H1 (cell line): ENCODE data around the gene CAVIN1. TPM values are rescaled to one million over a fixed set of nuclear protein-coding genes. Genes with fewer than 3 reads are reported as not detected.

Experiments used
- CTCF ChIA-PET: fragments of 300-600 bp; sonication (Branson Sonifier 250); formaldehyde crosslinking; loops from one replicate; lab custom pipeline; 2021; ENCODE audit not compliant: partially characterized antibody; lab: Charles Lee
- POLR2A ChIA-PET: fragments of 300-600 bp; sonication (Branson Sonifier 250); formaldehyde crosslinking; loops from one replicate; lab custom pipeline; 2021; ENCODE audit warnings: inconsistent platforms; ENCODE audit not compliant: partially characterized antibody; lab: Charles Lee
- DNase-seq, 2 experiments: peaks; one replicate each; pipeline versions ENCODE4 v3.0.0 to v3.0.0-alpha.2; 2010 to 2022; ENCODE audit warnings: low spot score in 2 of 2, low read depth in 1 of 2, mixed read lengths in 1 of 2
- FAIRE-seq: peaks from 2 replicates; lab custom pipeline; 2011; peaks lifted over from hg19 to GRCh38; lab: Jason Lieb, UNC
- H2AFZ ChIP-seq: 2 replicates; pipeline ENCODE4 v1.8.1; 2012; ENCODE audit warnings: low read length, inconsistent platforms
- H2AK5ac ChIP-seq: 2 replicates; pipeline ENCODE4 v1.6.1; 2013; ENCODE audit warnings: low read depth, low read length
- H2BK120ac ChIP-seq: replicated peaks from 2 replicates; pipeline ENCODE3; 2013; ENCODE audit warnings: low read depth, low read length, inconsistent platforms
- H2BK12ac ChIP-seq: 2 replicates; pipeline ENCODE4 v1.6.1; 2013; ENCODE audit warnings: low read depth, low read length
- H2BK15ac ChIP-seq: 2 replicates; pipeline ENCODE4 v1.6.1; 2013; ENCODE audit warnings: low read length
- H2BK20ac ChIP-seq: 2 replicates; pipeline ENCODE4 v1.6.1; 2013; ENCODE audit warnings: low read length
- H2BK5ac ChIP-seq: 2 replicates; pipeline ENCODE4 v1.6.1; 2013; ENCODE audit warnings: low read depth, low read length
- H3K14ac ChIP-seq: 2 replicates; pipeline ENCODE4 v1.6.1; 2013; ENCODE audit warnings: inconsistent platforms; ENCODE audit not compliant: insufficient read length
- H3K18ac ChIP-seq: 2 replicates; pipeline ENCODE4 v1.6.1; 2013; ENCODE audit warnings: low read length; ENCODE audit errors: extremely low read depth
- H3K23ac ChIP-seq: 2 replicates; pipeline ENCODE4 v1.6.1; 2013; ENCODE audit warnings: inconsistent platforms; ENCODE audit not compliant: insufficient read length
- H3K23me2 ChIP-seq: 2 replicates; pipeline ENCODE4 v1.6.1; 2013; ENCODE audit warnings: low read depth, low read length
- H3K27ac ChIP-seq: 2 replicates; pipeline ENCODE4 v1.6.1; 2011; ENCODE audit warnings: low read depth, low read length, inconsistent platforms
- H3K27me3 ChIP-seq, 4 experiments: replicated peaks in 1 of 4; 1 replicate in 1 of 4; 2 replicates in 3 of 4; pipeline versions ENCODE4 v1.6.1 to v1.8.1; 2011 to 2013; ENCODE audit warnings: low read length in 3 of 4, mild to moderate bottlenecking in 3 of 4, inconsistent platforms in 2 of 4, mixed read lengths in 2 of 4, moderate library complexity in 1 of 4; ENCODE audit not compliant: control insufficient read depth in 3 of 4, insufficient read depth in 3 of 4; ENCODE audit errors: extremely low read depth in 1 of 4
- H3K36me3 ChIP-seq, 4 experiments: 2 replicates each; pipeline versions ENCODE4 v1.6.1 to v1.8.1; 2011 to 2013; ENCODE audit warnings: mild to moderate bottlenecking in 4 of 4, low read length in 3 of 4, moderate library complexity in 2 of 4, control low read depth in 1 of 4, inconsistent platforms in 1 of 4; ENCODE audit not compliant: insufficient read depth in 4 of 4, control insufficient read depth in 2 of 4
- H3K4ac ChIP-seq: replicated peaks from 2 replicates; pipeline ENCODE3; 2013; ENCODE audit warnings: low read length, low read depth, mixed read lengths, inconsistent platforms; ENCODE audit not compliant: insufficient read length
- H3K4me1 ChIP-seq, 4 experiments: replicated peaks in 1 of 4; 1 replicate in 1 of 4; 2 replicates in 3 of 4; pipeline versions ENCODE4 v1.6.1 to v1.8.1; 2011 to 2013; ENCODE audit warnings: low read length in 3 of 4, inconsistent platforms in 2 of 4, mixed read lengths in 1 of 4; ENCODE audit not compliant: insufficient read depth in 4 of 4, control insufficient read depth in 3 of 4
- H3K4me2 ChIP-seq, 2 experiments: 2 replicates each; pipeline versions ENCODE4 v1.6.1 to v1.8.1; 2011 to 2013; ENCODE audit warnings: low read depth in 2 of 2, low read length in 2 of 2, control low read depth in 1 of 2, inconsistent platforms in 1 of 2, mild to moderate bottlenecking in 1 of 2; ENCODE audit not compliant: insufficient read depth in 1 of 2
- H3K4me3 ChIP-seq, 4 experiments: fragments of 200-600, 300-600 bp in 1 of 4; sonication (generic), shearing (Covaris generic), sonication (Bioruptor Twin) in 1 of 4; 2 replicates each; pipeline versions ENCODE4 v1.5.1 to v1.8.1; 2011 to 2016; ENCODE audit warnings: low read length in 4 of 4, low read depth in 3 of 4, control low read depth in 2 of 4, inconsistent platforms in 2 of 4, mild to moderate bottlenecking in 2 of 4, mixed read lengths in 1 of 4, moderate library complexity in 1 of 4; ENCODE audit not compliant: insufficient read depth in 2 of 4; ENCODE audit errors: extremely low read depth in 1 of 4
- H3K56ac ChIP-seq: replicated peaks from 2 replicates; pipeline ENCODE3; 2013; ENCODE audit warnings: low read depth, mild to moderate bottlenecking, mixed read lengths, low read length, inconsistent platforms; ENCODE audit not compliant: insufficient read length
- H3K79me1 ChIP-seq: 2 replicates; pipeline ENCODE4 v1.6.1; 2013; ENCODE audit warnings: low read depth, low read length, control low read depth
- H3K79me2 ChIP-seq, 2 experiments: 2 replicates each; pipeline versions ENCODE4 v1.6.1 to v1.8.1; 2012 to 2013; ENCODE audit warnings: low read length in 2 of 2, mild to moderate bottlenecking in 2 of 2, inconsistent platforms in 1 of 2; ENCODE audit not compliant: insufficient read depth in 2 of 2, control insufficient read depth in 1 of 2
- H3K9ac ChIP-seq, 4 experiments: replicated peaks in 1 of 4; 1 replicate in 1 of 4; 2 replicates in 3 of 4; pipeline versions ENCODE4 v1.6.1 to v1.8.1; 2011 to 2013; ENCODE audit warnings: low read depth in 3 of 4, low read length in 3 of 4, control low read depth in 2 of 4, mild to moderate bottlenecking in 2 of 4, moderate library complexity in 2 of 4, inconsistent platforms in 1 of 4; ENCODE audit errors: extremely low read depth in 1 of 4
- H3K9me3 ChIP-seq, 2 experiments: 2 replicates each; pipeline versions ENCODE4 v1.6.1 to v1.8.1; 2012 to 2013; ENCODE audit warnings: mild to moderate bottlenecking in 2 of 2, moderate library complexity in 2 of 2, control low read depth in 1 of 2, inconsistent platforms in 1 of 2, low read depth in 1 of 2, low read length in 1 of 2, mixed read lengths in 1 of 2; ENCODE audit not compliant: insufficient read depth in 2 of 2
- H4K20me1 ChIP-seq, 2 experiments: replicated peaks in 1 of 2; 2 replicates each; pipeline versions ENCODE3 to v1.8.1; 2011 to 2013; ENCODE audit warnings: inconsistent platforms in 2 of 2, low read length in 2 of 2, mild to moderate bottlenecking in 1 of 2; ENCODE audit not compliant: insufficient read depth in 2 of 2, control insufficient read depth in 1 of 2
- H4K5ac ChIP-seq: 2 replicates; pipeline ENCODE4 v1.6.1; 2013; ENCODE audit warnings: low read length, low read depth, mixed read lengths, inconsistent platforms; ENCODE audit not compliant: insufficient read length
- H4K8ac ChIP-seq: 2 replicates; pipeline ENCODE4 v1.8.0; 2013; ENCODE audit warnings: mild to moderate bottlenecking, moderate library complexity, low read length, inconsistent platforms; ENCODE audit not compliant: insufficient read depth; ENCODE audit errors: extremely low read depth
- H4K91ac ChIP-seq: replicated peaks from 2 replicates; pipeline ENCODE3; 2013; ENCODE audit warnings: low read length, mixed read lengths, inconsistent platforms; ENCODE audit not compliant: insufficient read length
- BCL11A ChIP-seq, 2 experiments: IDR thresholded peaks; one replicate each; pipeline ENCODE4 v1.6.1; 2011; ENCODE audit warnings: low read depth in 2 of 2, low read length in 2 of 2, mild to moderate bottlenecking in 2 of 2
- CEBPB ChIP-seq: IDR thresholded peaks from 2 replicates; pipeline ENCODE4 v1.6.1; 2012; ENCODE audit warnings: low read depth, low read length
- CTBP2 ChIP-seq: IDR thresholded peaks from 2 replicates; pipeline ENCODE4 v1.7.0; 2011; ENCODE audit warnings: borderline replicate concordance, mild to moderate bottlenecking, moderate library complexity, mixed read lengths, low read length; ENCODE audit not compliant: insufficient read depth, insufficient read length
- EP300 ChIP-seq, 2 experiments: IDR thresholded peaks; 1 replicate in 1 of 2; 2 replicates in 1 of 2; pipeline ENCODE4 v1.6.1; 2011 to 2012; ENCODE audit warnings: low read depth in 2 of 2, low read length in 2 of 2, mild to moderate bottlenecking in 2 of 2, borderline replicate concordance in 1 of 2, inconsistent platforms in 1 of 2, moderate library complexity in 1 of 2
- KDM1A ChIP-seq: fragments of 200-600, 300-600 bp; sonication (generic); IDR thresholded peaks from 2 replicates; pipeline ENCODE4 v1.7.1; 2016; ENCODE audit warnings: mild to moderate bottlenecking, low read length, borderline replicate concordance
- KDM4A ChIP-seq: IDR thresholded peaks from one replicate; pipeline ENCODE4 v1.7.1; 2012; ENCODE audit warnings: low read depth, mild to moderate bottlenecking, moderate library complexity, low read length, inconsistent platforms; ENCODE audit not compliant: severe bottlenecking
- POLR2A ChIP-seq, 2 experiments: IDR thresholded peaks; 1 replicate in 1 of 2; 2 replicates in 1 of 2; pipeline ENCODE4 v1.6.1; 2011; ENCODE audit warnings: low read depth in 2 of 2, low read length in 2 of 2, mild to moderate bottlenecking in 2 of 2; ENCODE audit errors: control extremely low read depth in 1 of 2
- POU5F1 ChIP-seq: IDR thresholded peaks from 2 replicates; pipeline ENCODE4 v1.6.1; 2011; ENCODE audit warnings: low read depth, mild to moderate bottlenecking, low read length, moderate library complexity
- RAD21 ChIP-seq, 2 experiments: IDR thresholded peaks in 1 of 2; conservative IDR thresholded peaks in 1 of 2; 2 replicates each; pipeline ENCODE4 v1.6.1; 2011; ENCODE audit warnings: low read depth in 2 of 2, low read length in 2 of 2, improper control_type of control experiment in 1 of 2, inconsistent platforms in 1 of 2, mild to moderate bottlenecking in 1 of 2, moderate library complexity in 1 of 2
- RXRA ChIP-seq: IDR thresholded peaks from 2 replicates; pipeline ENCODE4 v1.6.1; 2011; ENCODE audit warnings: low read depth, mild to moderate bottlenecking, low read length, moderate library complexity; ENCODE audit not compliant: insufficient read depth
- SIN3A ChIP-seq, 2 experiments: IDR thresholded peaks in 1 of 2; conservative IDR thresholded peaks in 1 of 2; 2 replicates each; pipeline ENCODE4 v1.6.1; 2011 to 2012; ENCODE audit warnings: low read length in 2 of 2, improper control_type of control experiment in 1 of 2, low read depth in 1 of 2, mild to moderate bottlenecking in 1 of 2
- SIX5 ChIP-seq: IDR thresholded peaks from 2 replicates; pipeline ENCODE4 v1.6.1; 2011; ENCODE audit warnings: mild to moderate bottlenecking, low read depth, low read length
- SRF ChIP-seq: IDR thresholded peaks from 2 replicates; pipeline ENCODE4 v1.6.1; 2011; ENCODE audit warnings: mild to moderate bottlenecking, low read depth, low read length, moderate library complexity
- TCF12 ChIP-seq: IDR thresholded peaks from 2 replicates; pipeline ENCODE4 v1.6.1; 2011; ENCODE audit warnings: low read depth, mild to moderate bottlenecking, low read length
- WGBS, 2 experiments: shearing (Covaris generic) in 1 of 2; methylation state at CpG; one replicate each; pipeline versions ENCODE4 v1.1.6 to v1.1.7; 2013 to 2015; ENCODE audit warnings: low lambda C conversion rate in 2 of 2, mixed read lengths in 2 of 2, inconsistent platforms in 1 of 2, low coverage in 1 of 2, missing lambda C conversion rate in 1 of 2; ENCODE audit not compliant: insufficient replicate concordance in 2 of 2, insufficient coverage in 1 of 2, insufficient read length in 1 of 2; ENCODE audit errors: extremely low coverage in 1 of 2, missing lambda C conversion rate in 1 of 2; 5-methylcytosine and 5-hydroxymethylcytosine counted together
- polyA plus RNA-seq, 7 experiments: library from polyadenylated mRNA; depleted of rRNA in 3 of 7; stranded (reverse) in 5 of 7; unstranded in 2 of 7; fragments of >200 nt in 5 of 7; fragments of 200-250 nt in 2 of 7; gene quantifications; 1 replicate in 5 of 7; 2 replicates in 1 of 7; 4 replicates in 1 of 7; pipeline versions ENCODE4 v1.2.1 to v1.2.3, GENCODE V29; 2011 to 2013; ENCODE audit warnings: missing spikeins in 2 of 7, mixed read lengths in 2 of 7
- total RNA-seq: library from RNA; stranded (reverse); fragmentation: NEBNext Ultra II Directional; extraction: Animal tissue kit (Norgen Biotek cat#: 25700); gene quantifications from 2 replicates; pipeline ENCODE4 v1.2.1, GENCODE V29; 2021

Gene CAVIN1
- total and polyA plus RNA-seq, 2 of the 8 experiments (the other 6 are each of a cell fraction or from before 2014, with no cell fraction given): 16.2 to 41.6 TPM

GRCh38 chr17:42399121-42399520 lies 23.9 kb downstream of the CAVIN1 start:
- H3K56ac ChIP-seq: no peak overlapping the region
- H2BK20ac ChIP-seq: 0 out of 2 replicates have a peak overlapping the region, but pooled peaks have one; percentile 32
- no peak overlapping the region for H2BK12ac ChIP-seq
- H4K5ac ChIP-seq: no peak overlapping the region
- FAIRE-seq: no peak
- ChIA-PET POLR2A (interaction anchor here (0.6 to 5.3 kb wide), 8 partner anchors 11 to 694 kb away, joined by 3 to 33 read pairs (median 6); partner anchors contain the start of genes CAVIN1 and STAT3), CTCF (interaction anchor here (1.1 to 23.6 kb wide), 4 partner anchors 8 to 292 kb away, joined by 3 to 542 read pairs (median 6); no protein-coding TSS in a partner anchor)
- H2AFZ ChIP-seq: no peak overlapping the region
- no peak overlapping the region for H3K9ac ChIP-seq
- no peak overlapping the region for H2BK15ac ChIP-seq
- H4K91ac ChIP-seq: no peak overlapping the region
- no peak for DNase-seq
- no peak overlapping the region for H2BK5ac ChIP-seq
- no peak overlapping the region for H3K14ac ChIP-seq
- no peak overlapping the region for H3K23ac ChIP-seq
- 85% methylated on average over 2 of the region's 2 CpGs; no CpG with 5 or more reads in 1 of the 2 experiments for WGBS, 2 experiments
- no peak overlapping the region for H3K4me2 ChIP-seq
- H3K9me3 ChIP-seq: no peaks in the 10 kb centered on the region
- H4K8ac ChIP-seq: no peak overlapping the region
- H3K27me3 ChIP-seq: no peaks in the 10 kb centered on the region
- no peaks in the 10 kb centered on the region for H3K36me3 ChIP-seq
- no peak overlapping the region for H3K18ac ChIP-seq
- no peak overlapping the region for H2AK5ac ChIP-seq
- no peak overlapping the region for H3K4ac ChIP-seq
- H3K27ac ChIP-seq: no peak overlapping the region
- H3K79me1 ChIP-seq: no peaks in the 10 kb centered on the region
- H2BK120ac ChIP-seq: no peak overlapping the region
- peaks cover 5 to 23% (median 12%) of the 10 kb centered on the region in 4 experiments for H3K4me1 ChIP-seq
- no peaks in the 10 kb centered on the region for H3K23me2 ChIP-seq
- no peaks in the 10 kb centered on the region for H3K79me2 ChIP-seq
- H3K4me3 ChIP-seq: no peak overlapping the region
- H4K20me1 ChIP-seq: no peaks in the 10 kb centered on the region
- no peak for TF ChIP-seq RXRA
- no peak for TF ChIP-seq POLR2A (IDR thresholded peaks at IDR 0.05; ENCODE audit: control extremely low read depth in 1 of 2, low read depth in 2 of 2, low read length in 2 of 2)
- TF ChIP-seq SRF: no peak
- TF ChIP-seq TCF12: no peak
- no peak for TF ChIP-seq BCL11A (IDR thresholded peaks at IDR 0.05; ENCODE audit: low read depth in 2 of 2, low read length in 2 of 2)
- no peak for TF ChIP-seq KDM1A
- no peak for TF ChIP-seq CTBP2
- no peak for TF ChIP-seq EP300 (IDR thresholded peaks at IDR 0.05; ENCODE audit: borderline replicate concordance in 1 of 2, low read depth in 2 of 2, low read length in 2 of 2)
- TF ChIP-seq POU5F1: no peak
- no peak for TF ChIP-seq KDM4A
- TF ChIP-seq SIN3A (conservative IDR thresholded peaks at IDR 0.05 in 1 of 2, IDR thresholded peaks at IDR 0.05 in 1 of 2; ENCODE audit: low read depth in 1 of 2, low read length in 2 of 2): no peak
- no peak for TF ChIP-seq RAD21 (IDR thresholded peaks at IDR 0.05 in 1 of 2, conservative IDR thresholded peaks at IDR 0.05 in 1 of 2; ENCODE audit: low read depth in 2 of 2, low read length in 2 of 2)
- TF ChIP-seq SIX5: no peak
- no peak for TF ChIP-seq CEBPB
